WTC11 (cell line): ENCODE data around the gene LMO1. TPM values are rescaled to one million over a fixed set of nuclear protein-coding genes. Genes with fewer than 3 reads are reported as not detected.

Source experiments
- ATAC-seq: fragments of 200-7000 bp; cut with Tn5 transposase; 2 replicates; pipeline ENCODE4 v1.10.0; 2021; ENCODE audit warnings: mild to moderate bottlenecking, moderate library complexity
- CTCF ChIA-PET: fragments of 300-600 bp; sonication (Branson Sonifier 250); formaldehyde crosslinking; loops from one replicate; lab custom pipeline; 2021; ENCODE audit warnings: antibody characterized with exemption; lab: Charles Lee
- POLR2A ChIA-PET: fragments of 350-600 bp; sonication (Branson Sonifier 250); formaldehyde crosslinking; loops from one replicate; lab custom pipeline; 2021; ENCODE audit warnings: antibody characterized with exemption; lab: Charles Lee
- DNase-seq: peaks from one replicate; pipeline ENCODE4 v3.0.0; 2021; ENCODE audit warnings: low spot score
- H3K27ac Mint-ChIP-seq: 2 replicates; pipeline ENCODE4 v1.8.0; 2021; ENCODE audit warnings: mixed read lengths
- H3K27me3 Mint-ChIP-seq: 2 replicates; pipeline ENCODE4 v1.8.0; 2021; ENCODE audit warnings: low read depth, mild to moderate bottlenecking, moderate library complexity, mixed read lengths
- H3K36me3 Mint-ChIP-seq: 2 replicates; pipeline ENCODE4 v1.8.0; 2021; ENCODE audit warnings: mixed read lengths
- H3K4me1 Mint-ChIP-seq: 2 replicates; pipeline ENCODE4 v1.8.0; 2022; ENCODE audit warnings: mixed read lengths
- H3K4me3 Mint-ChIP-seq: 2 replicates; pipeline ENCODE4 v1.8.0; 2021; ENCODE audit warnings: mild to moderate bottlenecking, moderate library complexity, mixed read lengths
- H3K9me3 Mint-ChIP-seq: 2 replicates; pipeline ENCODE4 v1.8.0; 2021; ENCODE audit warnings: mixed read lengths
- ARID4B ChIP-seq: sonication (generic); formaldehyde crosslinking; IDR thresholded peaks from 2 replicates; pipeline ENCODE4 v1.8.0; 2023; ENCODE audit warnings: missing genetic modification reagents, mild to moderate bottlenecking, borderline replicate concordance
- GTF2I ChIP-seq: fragments of 250-450 bp; sonication (Bioruptor Pico); conservative IDR thresholded peaks from 2 replicates; pipeline ENCODE4 v1.4.0; 2021; ENCODE audit warnings: mild to moderate bottlenecking
- IRF1 ChIP-seq: sonication (generic); formaldehyde crosslinking; IDR thresholded peaks from 2 replicates; pipeline ENCODE4 v1.8.0; 2023; ENCODE audit warnings: missing genetic modification reagents
- JUN ChIP-seq: sonication (generic); formaldehyde crosslinking; IDR thresholded peaks from 2 replicates; pipeline ENCODE4 v1.8.0; 2023; ENCODE audit warnings: mild to moderate bottlenecking, missing genetic modification reagents
- NFATC4 ChIP-seq: fragments of 250-450 bp; sonication (Bioruptor Pico); IDR thresholded peaks from 2 replicates; pipeline ENCODE4 v1.9.0; 2021; ENCODE audit warnings: mild to moderate bottlenecking
- NFYB ChIP-seq: sonication (generic); formaldehyde crosslinking; conservative IDR thresholded peaks from 2 replicates; pipeline ENCODE4 v1.8.0; 2022; ENCODE audit warnings: low read depth, missing genetic modification reagents
- NR3C1 ChIP-seq: sonication (generic); formaldehyde crosslinking; conservative IDR thresholded peaks from 2 replicates; pipeline ENCODE4 v1.8.1; 2023; ENCODE audit warnings: low read depth, mild to moderate bottlenecking, missing genetic modification reagents
- PRDM15 ChIP-seq: sonication (generic); formaldehyde crosslinking; IDR thresholded peaks from 2 replicates; pipeline ENCODE4 v1.8.0; 2022; ENCODE audit warnings: missing genetic modification reagents
- PRRX2 ChIP-seq: fragments of 250-450 bp; sonication (Bioruptor Pico); IDR thresholded peaks from 2 replicates; pipeline ENCODE4 v1.8.0; 2021; ENCODE audit warnings: mild to moderate bottlenecking
- RORB ChIP-seq: fragments of 250-450 bp; sonication (Bioruptor Pico); IDR thresholded peaks from 2 replicates; pipeline ENCODE4 v1.9.0; 2021; ENCODE audit warnings: mild to moderate bottlenecking
- SP1 ChIP-seq: sonication (generic); formaldehyde crosslinking; conservative IDR thresholded peaks from 2 replicates; pipeline ENCODE4 v1.8.1; 2022; ENCODE audit warnings: missing genetic modification reagents
- ZBTB21 ChIP-seq: sonication (generic); formaldehyde crosslinking; IDR thresholded peaks from 2 replicates; pipeline ENCODE4 v1.8.1; 2023; ENCODE audit warnings: mild to moderate bottlenecking, missing genetic modification reagents, borderline replicate concordance
- ZNF121 ChIP-seq: sonication (generic); formaldehyde crosslinking; IDR thresholded peaks from 2 replicates; pipeline ENCODE4 v1.8.0; 2023; ENCODE audit warnings: missing genetic modification reagents
- ZNF671 ChIP-seq: fragments of 250-450 bp; sonication (Bioruptor Pico); IDR thresholded peaks from 2 replicates; pipeline ENCODE4 v1.8.0; 2021; ENCODE audit warnings: mild to moderate bottlenecking
- total RNA-seq: library from RNA; stranded (reverse); gene quantifications from 3 replicates; pipeline ENCODE4 v1.2.3, GENCODE V29; 2021

The LMO1 gene
- total RNA-seq, 1 experiment from 2014 or later: 0.44 TPM

- ATAC-seq (no peak; the same call in 1 of the 2 replicates), DNase-seq (no peak)
- Mint-ChIP-seq H3K4me1 (peaks cover 25% of the 10 kb centered on the region), H3K36me3 (peaks cover 6% of the 10 kb centered on the region), H3K4me3 (no peak overlapping the region), H3K27me3 (no peaks in the 10 kb centered on the region; the same call in 1 of the 2 replicates), H3K9me3 (peaks cover 10% of the 10 kb centered on the region), H3K27ac (no peak overlapping the region)
- CTCF ChIA-PET: interaction anchor here (0.6 to 8.1 kb wide), 14 partner anchors 12 to 325 kb away, joined by 3 to 97 read pairs (median 5); partner anchors contain the start of gene LMO1
- TF ChIP-seq RORB (CRISPR knock-in tag) (no peak), GTF2I (CRISPR knock-in tag) (peak; percentile 91)
- POLR2A ChIA-PET: interaction anchor here (0.6 to 1.3 kb wide), 3 partner anchors 22 to 113 kb away, joined by 3 to 6 read pairs (median 3); partner anchors contain the start of gene LMO1
Observed at GRCh38 chr11:8241373-8242117, 22.1 kb downstream of the LMO1 start.

- POLR2A ChIA-PET: no interaction called here
- Mint-ChIP-seq H3K27ac (no peak overlapping the region), H3K36me3 (peaks cover 6% of the 10 kb centered on the region), H3K9me3 (peaks cover 10% of the 10 kb centered on the region), H3K4me3 (no peak overlapping the region), H3K4me1 (peaks cover 25% of the 10 kb centered on the region), H3K27me3 (no peaks in the 10 kb centered on the region; the same call in 1 of the 2 replicates)
- no peak for ATAC-seq
- CTCF ChIA-PET: interaction anchor here (0.9 to 8.1 kb wide), 3 partner anchors 25 to 100 kb away, joined by 3 to 97 read pairs (median 3); partner anchors contain the start of gene LMO1
- TF ChIP-seq ZNF121 (no peak), NR3C1 (CRISPR knock-in tag) (no peak), NFYB (no peak), ARID4B (CRISPR knock-in tag) (no peak), IRF1 (CRISPR knock-in tag) (no peak), PRRX2 (CRISPR knock-in tag) (no peak), JUN (CRISPR knock-in tag) (no peak), ZNF671 (CRISPR knock-in tag) (no peak), SP1 (CRISPR knock-in tag) (no peak)
- no peak for DNase-seq
Observed at GRCh38 chr11:8239536-8240228, 24.0 kb downstream of the LMO1 start.

DNA sequence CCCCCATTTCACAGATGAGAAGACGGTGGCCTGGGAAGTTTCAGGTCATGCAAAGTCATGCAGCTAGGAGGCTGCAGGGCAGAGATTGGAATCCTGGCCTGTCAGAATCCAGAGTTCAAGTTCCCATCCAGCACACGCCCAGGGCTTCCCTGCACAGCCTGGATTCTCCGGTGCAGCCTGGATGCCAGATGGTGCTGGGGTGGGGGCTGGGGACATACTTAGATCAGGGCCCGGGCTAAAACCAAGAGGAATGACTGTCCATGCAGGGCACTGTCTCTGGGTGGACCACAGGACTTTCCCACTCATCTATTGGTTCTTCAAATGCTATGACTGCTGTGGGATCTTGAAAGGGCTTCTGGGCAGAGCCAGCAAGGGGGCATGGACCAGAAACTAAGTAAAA lies 24.6 kb downstream of the LMO1 start:
- TF ChIP-seq NFATC4 (CRISPR knock-in tag) (no peak), ZBTB21 (no peak), PRDM15 (CRISPR knock-in tag) (no peak)
- DNase-seq: no peak
- ChIA-PET POLR2A (no interaction called here), CTCF (interaction anchor here (2.1 to 8.1 kb wide), 2 partner anchors 8 to 25 kb away, joined by 10 to 97 read pairs; partner anchors contain the start of gene LMO1)
- no peak overlapping the region for H3K4me3 Mint-ChIP-seq
- ATAC-seq: no peak
- H3K9me3 Mint-ChIP-seq: peaks cover 10% of the 10 kb centered on the region
- peaks cover 25% of the 10 kb centered on the region for H3K4me1 Mint-ChIP-seq
- no peaks in the 10 kb centered on the region; the same call in 1 of the 2 replicates for H3K27me3 Mint-ChIP-seq
- H3K27ac Mint-ChIP-seq: no peak overlapping the region
- peaks cover 6% of the 10 kb centered on the region for H3K36me3 Mint-ChIP-seq
